ENCODE measurements around the gene COPA. TPM values are rescaled to one million over a fixed set of nuclear protein-coding genes. Genes with fewer than 3 reads are reported as not detected.

The COPA gene
- total RNA-seq, 1 experiment from 2014 or later: 118 TPM

DNA sequence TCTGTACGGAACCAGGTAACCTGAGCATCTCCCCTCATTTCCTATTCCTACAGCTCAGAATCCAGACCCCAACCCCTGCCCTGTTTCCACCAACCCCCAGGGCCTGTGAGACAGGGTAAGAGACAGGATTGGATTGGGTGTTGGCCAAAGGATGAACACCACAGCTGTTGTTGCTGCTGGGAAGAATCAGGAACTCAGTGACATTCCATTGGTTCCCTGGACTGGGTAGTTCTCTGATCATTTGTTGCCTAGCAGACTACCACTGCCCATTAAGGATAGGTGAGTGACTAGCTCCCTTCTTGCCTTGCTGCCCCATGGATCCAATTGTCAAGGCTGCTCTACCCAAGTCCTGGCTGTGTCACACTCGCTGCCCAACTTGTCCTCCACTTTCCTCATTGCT is 10.2 kb upstream of the COPA start:
- Histone ChIP-seq H3K23me2 (ENCODE audit: insufficient read length, low read depth, low read length, poor library complexity, severe bottlenecking) (no peaks in the 10 kb centered on the region), H2AK5ac (ENCODE audit: insufficient read length, low read length) (no peak overlapping the region), H3K4me1 (ENCODE audit: insufficient read depth, low read length) (no peaks in the 10 kb centered on the region), H3K79me2 (ENCODE audit: insufficient read depth, low read length) (no peaks in the 10 kb centered on the region), H4K91ac (ENCODE audit: insufficient read length, low read depth, low read length) (no peak overlapping the region), H3K9ac (ENCODE audit: extremely low read depth, insufficient read length, low read length) (no peak overlapping the region), H4K20me1 (ENCODE audit: control insufficient read depth, insufficient read depth, insufficient read length) (peaks cover 2% of the 10 kb centered on the region), H3K9me3 (ENCODE audit: control insufficient read depth, low read depth, low read length) (no peaks in the 10 kb centered on the region), H3K18ac (ENCODE audit: insufficient read length, low read depth, low read length) (no peak overlapping the region), H3K4me2 (ENCODE audit: insufficient read depth, insufficient read length, low read length) (no peak overlapping the region), H3K4ac (ENCODE audit: low read depth, low read length) (no peak overlapping the region), H2AFZ (ENCODE audit: low read length) (no peak overlapping the region), H3K27ac (ENCODE audit: insufficient read length, low read depth, low read length) (no peak overlapping the region), H2BK15ac (ENCODE audit: low read depth, low read length) (no peak overlapping the region), H3K79me1 (ENCODE audit: insufficient read depth, low read depth, low read length, poor library complexity, severe bottlenecking) (no peaks in the 10 kb centered on the region), H3K14ac (ENCODE audit: insufficient read depth, low read length) (no peak overlapping the region), H4K5ac (ENCODE audit: insufficient read length, low read depth, low read length) (no peak overlapping the region), H3T11ph (ENCODE audit: low read length) (no peak overlapping the region), H2BK5ac (ENCODE audit: insufficient read length, low read length) (no peak overlapping the region), H2BK120ac (ENCODE audit: low read depth, low read length, poor library complexity, severe bottlenecking) (no peak overlapping the region), H3K56ac (ENCODE audit: insufficient read length, low read depth, low read length) (no peak overlapping the region), H4K8ac (replicated peaks; ENCODE audit: insufficient read length, low read depth, low read length) (no peak overlapping the region), H3K23ac (ENCODE audit: insufficient read length, low read depth, low read length) (no peak overlapping the region), H3K27me3 (ENCODE audit: insufficient read depth, low read length) (no peaks in the 10 kb centered on the region), H2BK12ac (ENCODE audit: insufficient read length, low read depth, low read length) (no peak overlapping the region), H2BK20ac (ENCODE audit: low read depth, low read length, poor library complexity, severe bottlenecking) (no peak overlapping the region)
- no CpG with 5 or more reads among the region's 2 CpGs for WGBS (ENCODE audit: extremely low coverage, insufficient read length, low lambda C conversion rate)
- Mint-ChIP-seq H3K9me3 (no peaks in the 10 kb centered on the region), H3K4me1 (peaks cover 0 to 3% of the 10 kb centered on the region in 2 experiments; a peak in 2 of 4 replicates), H3K4me3 (no peak overlapping the region), H3K27me3 (ENCODE audit: low read depth) (no peaks in the 10 kb centered on the region), H3K36me3 (ENCODE audit: insufficient read depth in 1 of 3, low read depth in 3 of 3) (peaks cover 46 to 98% (median 86%) of the 10 kb centered on the region in 3 experiments), H3K27ac (0 out of 7 replicates have a peak overlapping the region, but pooled peaks of 1 of the 3 experiments have one; percentile 9)
- DNase-seq: no peak
- no peak for TF ChIP-seq CTCF (conservative IDR thresholded peaks at IDR 0.05)

All from H9 (cell line).